SKM-1 treated with dmso at 0.1 percent for 144 hours (cell line): ENCODE measurements around the gene CRACR2A.

Experiments
- DNase-seq: peaks from one replicate; lab custom pipeline; 2025; ENCODE audit not compliant: unreplicated experiment; lab: John Stamatoyannopoulos, UW

Gene CRACR2A

DNA sequence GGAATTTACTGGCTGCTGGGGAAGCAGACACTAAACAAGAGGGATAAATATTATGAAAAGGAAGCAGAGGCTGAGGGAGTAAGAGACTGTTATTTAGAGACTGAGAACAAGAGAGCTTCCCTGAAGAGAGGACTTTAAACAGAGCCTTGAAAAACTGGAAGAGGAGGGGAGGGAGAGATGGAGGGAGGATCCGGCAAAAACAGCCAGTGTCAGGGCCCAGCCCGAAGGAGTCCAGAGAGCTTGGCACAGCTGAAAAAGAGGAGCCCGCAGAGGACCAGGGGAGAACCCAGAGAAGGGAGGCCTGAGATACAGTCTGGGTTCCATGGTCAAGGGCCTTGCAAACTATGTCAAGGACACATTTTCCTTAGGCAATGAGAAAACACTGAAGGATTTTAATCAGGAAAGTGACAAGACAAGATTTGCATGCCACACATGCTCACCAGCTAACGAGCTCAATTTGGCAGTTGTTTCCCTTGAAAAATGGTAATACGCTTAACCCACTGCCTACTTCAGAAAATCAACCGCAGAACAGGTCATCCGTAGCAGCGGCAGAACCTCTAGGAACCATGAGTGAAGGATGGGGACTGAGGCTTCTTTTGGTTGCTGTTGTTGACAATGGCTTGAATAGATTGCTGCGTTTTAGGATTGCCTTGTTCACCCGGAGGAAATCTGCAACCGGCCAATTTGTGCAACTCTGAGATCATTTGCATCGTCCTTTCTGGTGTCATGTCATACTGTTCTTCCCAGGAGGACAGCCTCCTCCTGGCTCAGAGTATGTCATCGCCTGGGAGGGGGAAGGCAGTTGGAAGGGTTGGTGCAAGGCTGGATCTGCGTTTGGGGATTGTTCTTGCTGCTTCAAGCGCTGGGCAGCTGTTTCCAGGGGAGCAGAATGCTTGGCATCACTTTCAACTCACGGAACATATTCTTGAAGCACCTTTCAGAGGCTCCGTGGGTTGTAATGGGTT is 153.7 kb downstream of the CRACR2A start:
- no peak for DNase-seq

DNA sequence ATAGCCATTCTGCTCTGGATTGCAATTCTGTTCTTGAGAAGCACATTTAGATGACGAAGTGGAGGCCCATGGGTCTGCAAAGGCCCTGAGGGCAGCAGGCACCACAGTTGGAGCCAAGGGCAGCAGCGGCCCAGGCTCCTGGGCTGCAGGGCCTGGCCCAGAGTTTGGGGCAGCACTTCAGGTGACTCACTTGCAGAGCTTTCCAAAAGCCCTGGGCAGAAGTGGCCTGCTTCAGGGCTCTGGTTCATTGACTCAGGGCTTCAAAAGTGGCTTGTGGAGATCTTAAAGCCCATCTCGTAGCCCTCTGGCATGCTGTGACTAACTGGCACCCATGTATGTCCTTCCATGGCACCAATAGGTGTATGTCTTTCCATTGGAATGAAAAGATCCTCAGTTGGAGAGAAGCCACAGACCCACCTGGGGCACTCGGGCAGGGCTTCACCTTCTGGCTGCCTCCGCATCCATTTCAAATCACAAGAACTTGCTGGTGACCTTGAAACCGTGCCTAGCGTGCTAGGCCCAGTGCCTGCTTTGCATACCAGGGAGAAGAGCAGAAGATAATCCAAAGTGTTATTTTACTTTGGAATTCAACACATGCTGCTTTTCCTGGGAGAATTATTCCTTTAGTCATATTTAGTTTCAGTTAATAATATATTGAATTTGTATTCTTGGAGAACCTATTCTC is 155.2 kb downstream of the CRACR2A start:
- DNase-seq = no peak

DNA sequence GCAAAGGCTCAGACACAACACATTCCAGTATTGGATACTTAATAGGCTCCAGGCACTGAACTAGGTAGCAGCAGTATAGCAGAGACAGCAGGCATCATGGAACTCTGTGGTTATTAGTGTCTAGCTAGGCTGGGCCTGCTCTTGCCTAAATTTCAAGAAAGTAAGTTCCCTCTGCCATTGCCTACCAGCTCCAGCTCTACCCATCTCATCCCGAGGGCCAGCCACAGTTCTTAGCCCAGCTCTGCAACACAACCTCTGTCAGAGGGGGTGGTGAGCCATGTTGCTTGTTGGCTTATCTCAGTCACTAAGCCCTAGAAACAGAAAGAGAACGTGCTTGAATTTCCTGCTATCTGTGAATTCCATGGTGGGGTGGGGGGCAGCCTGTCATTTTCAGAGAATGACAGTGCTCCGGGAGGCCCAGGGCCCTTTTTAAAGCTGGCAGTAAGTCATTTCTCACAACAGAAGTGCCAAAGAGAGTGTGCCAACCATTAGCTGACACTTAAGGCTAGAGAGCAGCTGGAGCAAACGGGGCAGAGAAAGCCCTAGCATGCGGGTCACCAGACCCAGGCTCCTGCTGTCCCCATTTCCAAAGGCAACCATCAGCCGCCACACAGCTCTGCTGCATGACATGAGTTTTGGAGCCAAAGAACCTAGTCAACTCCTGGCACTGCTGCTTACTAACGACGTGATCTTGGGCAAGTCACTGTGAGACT is 156.1 kb downstream of the CRACR2A start:
- no peak for DNase-seq

DNA sequence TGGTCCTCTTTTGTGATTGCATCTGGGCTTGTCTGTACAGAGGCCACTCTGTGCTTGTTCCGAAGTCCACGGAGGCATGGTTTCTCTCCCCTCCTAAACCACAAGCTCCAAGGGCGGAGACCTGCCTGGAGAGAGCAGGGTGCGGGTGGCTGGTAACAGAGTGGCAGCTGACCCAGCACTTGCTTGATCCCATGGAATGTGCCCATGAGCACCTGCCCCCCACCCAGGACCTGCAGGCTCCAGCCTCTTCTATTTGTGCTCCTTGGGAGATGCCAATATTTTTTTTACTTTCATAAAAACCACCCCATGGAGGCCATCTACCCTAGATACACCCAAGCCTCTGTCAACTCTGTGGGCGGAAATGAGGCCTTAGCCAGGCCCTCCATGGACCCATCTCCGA is 157.2 kb downstream of the CRACR2A start:
- no peak for DNase-seq

DNA sequence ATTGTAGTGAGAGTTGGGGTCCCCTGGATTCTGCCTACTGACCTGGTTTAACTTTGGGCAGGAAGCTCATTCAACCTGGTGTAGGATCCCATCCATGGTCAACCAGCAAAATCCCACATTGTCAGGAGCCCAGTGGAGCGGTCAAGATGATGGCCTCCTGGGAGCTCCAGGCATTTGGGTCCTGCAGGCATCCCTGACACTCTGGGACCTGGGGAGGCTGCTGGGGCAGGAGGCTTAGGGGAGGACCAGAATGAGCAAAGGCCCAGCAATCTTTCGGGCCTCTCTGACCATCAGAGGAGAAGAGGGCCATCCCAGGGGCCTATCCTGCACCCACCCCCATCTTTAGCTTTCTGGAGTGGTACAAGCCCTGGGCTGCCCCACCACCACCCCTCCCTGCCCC is 157.9 kb downstream of the CRACR2A start:
- DNase-seq = no peak

DNA sequence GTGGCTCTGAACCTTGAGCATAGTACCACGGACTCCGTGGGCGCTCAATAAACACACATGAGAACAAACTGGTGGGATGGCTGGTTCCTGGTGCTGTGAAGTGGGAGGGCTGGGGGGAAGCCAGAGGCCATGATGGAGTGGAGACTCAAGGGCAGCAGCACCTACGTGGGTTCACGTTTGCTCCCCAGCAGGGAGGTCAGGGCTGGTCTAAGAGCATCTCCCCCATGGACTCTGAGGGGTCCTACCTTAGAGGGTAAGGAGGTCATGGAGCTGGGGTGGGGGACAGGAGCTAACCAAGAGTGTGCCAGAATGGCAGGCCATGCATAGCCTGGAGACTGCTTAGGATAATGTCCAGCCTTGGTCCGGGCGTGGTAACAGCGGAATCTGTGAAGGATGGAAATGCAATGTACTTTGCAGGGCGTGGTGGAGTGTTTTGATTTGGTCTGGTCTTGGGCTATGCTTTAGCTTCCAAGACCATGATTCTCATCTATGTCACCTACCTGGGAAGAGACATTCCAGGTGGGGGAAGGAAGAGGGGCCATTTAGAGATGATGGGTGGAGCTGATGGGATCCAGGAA is 158.9 kb downstream of the CRACR2A start:
- DNase-seq = no peak

DNA sequence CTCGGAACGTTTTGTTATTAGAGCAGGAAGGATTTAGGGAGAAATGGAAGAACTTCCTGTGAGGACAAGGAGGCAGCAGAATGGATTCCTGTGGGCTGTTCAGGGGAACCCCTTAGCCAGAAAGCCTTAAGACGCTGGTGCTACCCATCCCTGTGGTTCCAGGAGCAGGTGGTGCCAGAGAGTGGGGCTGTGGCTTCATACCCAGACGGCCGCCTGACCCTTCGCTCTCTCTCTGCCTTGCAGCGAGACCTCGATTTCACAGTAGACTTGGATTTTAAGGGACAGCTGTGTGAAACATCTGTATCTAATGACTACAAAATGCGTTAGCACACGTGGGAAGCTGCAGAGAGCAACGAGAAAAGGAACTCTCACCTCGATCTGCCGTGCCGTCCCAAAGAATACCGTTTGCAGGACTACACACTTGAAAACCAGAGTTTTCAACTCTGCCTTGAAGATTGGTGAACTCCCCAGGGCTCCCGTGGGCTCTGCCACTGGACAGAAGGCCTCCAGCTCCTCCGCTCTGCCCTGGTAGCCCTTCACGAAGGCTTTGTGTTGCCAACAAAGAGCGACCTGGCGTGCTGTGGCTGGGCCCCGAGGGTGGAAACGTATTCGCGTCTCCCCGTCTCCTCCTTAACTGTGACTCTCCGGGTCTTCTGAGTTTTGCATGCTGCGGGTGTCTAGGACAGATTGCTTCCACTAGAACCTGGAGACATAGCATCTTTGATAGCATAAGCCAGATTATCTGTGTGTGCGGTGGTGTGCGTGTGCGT is 159.9 kb downstream of the CRACR2A start:
- DNase-seq = no peak

DNA sequence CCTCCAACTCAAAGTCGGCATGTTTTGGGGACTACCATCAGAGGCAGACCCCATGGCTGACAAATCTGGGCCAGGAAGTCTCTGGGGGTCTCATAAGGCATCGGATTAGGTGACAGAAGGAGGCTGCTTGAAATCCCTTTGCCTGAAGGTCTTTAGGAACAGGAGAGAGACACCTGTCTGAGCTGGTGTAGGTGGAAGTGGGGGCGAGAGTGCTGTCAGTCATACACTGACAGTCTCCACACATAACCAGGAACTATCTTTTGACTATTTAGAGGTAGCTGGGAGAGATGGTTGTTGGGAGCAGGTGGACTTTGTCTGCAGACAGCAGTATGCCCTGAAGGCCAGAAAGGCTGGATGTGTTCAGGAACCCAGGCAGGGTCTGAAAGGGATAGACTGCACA is 163.2 kb downstream of the CRACR2A start:
- no peak for DNase-seq

DNA sequence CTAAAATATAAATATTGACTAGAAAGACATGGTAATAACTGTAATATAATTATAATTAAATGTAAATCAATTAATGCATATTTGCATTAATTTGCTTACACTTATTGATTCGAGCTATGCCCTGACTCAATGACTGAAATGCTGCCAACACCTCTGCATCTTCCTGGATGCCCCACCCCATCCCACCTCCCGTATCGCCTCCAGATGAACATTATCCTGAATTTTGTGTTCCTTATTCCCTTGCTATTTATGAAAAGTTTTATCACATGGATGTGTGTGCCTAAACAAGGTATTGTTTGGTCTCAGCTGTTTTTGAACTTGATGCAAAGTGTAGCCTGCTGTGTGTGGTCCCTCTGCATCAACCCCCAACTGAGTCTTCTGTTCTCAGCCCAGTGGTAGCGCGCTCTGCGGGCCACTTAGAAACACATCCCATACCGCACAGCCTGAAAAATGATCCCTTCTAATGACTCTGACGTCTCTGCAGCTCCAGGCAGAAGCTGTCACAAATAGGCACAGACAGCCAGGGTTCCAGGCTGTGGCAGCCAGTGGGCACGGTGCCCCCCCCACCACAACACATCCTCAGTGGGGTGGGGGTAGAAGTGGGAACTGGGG is 165.4 kb downstream of the CRACR2A start:
- no peak for DNase-seq

DNA sequence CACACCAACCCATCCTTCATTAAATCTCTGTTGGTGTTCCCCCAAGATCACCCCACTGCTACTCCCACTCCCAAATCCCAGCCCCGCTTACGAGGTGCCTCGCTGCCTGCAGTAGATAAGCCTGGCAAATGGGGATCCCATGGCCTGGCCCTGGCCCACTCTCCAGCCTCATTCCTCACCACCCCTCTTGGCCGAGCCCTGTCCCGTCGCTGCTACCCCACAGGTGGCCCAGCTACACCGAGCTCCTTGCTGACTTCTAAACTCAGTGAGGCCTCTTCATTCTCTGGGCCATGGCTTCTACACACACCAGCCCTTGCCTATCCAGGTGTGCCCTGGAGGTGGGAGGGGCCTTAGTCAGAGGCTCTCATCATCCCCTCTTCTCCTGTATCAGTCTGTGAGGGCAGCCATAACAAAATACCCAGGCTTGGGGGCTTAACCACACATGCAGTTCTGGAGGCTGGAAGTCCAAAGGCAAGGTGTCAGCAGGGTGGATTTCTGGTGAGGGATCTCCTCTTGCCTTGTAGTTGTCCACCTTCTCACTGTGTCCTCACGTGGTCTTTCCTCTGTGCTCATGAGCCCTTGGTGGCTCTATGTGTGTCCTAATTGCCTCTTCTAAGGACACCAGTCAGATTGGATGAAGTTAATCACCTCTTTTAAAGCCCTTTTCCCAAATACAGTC is 169.1 kb downstream of the CRACR2A start:
- no peak for DNase-seq

DNA sequence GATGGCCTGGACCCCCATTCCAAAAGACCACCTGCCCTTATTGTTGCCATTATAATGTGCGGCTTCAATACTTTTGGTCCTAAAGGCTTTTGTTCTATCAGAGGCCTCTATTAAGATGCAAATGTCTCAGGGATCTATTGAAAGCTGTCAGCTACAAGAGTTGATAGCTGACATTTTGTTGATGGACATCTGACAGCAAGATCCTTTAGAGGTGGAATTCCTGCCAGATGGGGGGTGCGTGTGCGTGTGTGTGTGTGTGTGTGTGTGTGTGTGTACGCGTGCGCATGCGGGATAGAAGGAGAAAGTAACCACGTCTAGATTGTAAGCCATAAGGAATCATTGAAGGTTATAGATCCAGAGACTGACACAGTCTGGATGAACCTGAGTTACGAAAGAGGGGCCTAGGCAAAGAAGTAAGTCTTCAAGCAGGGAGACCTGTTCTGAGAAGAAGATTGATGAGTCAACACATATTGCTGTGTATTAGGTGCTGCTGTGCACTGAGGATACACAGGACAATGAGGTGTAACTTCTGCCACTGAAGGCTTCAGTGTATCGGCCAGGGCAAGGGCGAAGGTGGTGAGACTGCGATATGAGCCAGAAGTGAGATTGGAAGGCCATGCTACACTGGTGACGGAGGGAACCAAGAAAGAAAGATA is 172.7 kb downstream of the CRACR2A start:
- no peak for DNase-seq

DNA sequence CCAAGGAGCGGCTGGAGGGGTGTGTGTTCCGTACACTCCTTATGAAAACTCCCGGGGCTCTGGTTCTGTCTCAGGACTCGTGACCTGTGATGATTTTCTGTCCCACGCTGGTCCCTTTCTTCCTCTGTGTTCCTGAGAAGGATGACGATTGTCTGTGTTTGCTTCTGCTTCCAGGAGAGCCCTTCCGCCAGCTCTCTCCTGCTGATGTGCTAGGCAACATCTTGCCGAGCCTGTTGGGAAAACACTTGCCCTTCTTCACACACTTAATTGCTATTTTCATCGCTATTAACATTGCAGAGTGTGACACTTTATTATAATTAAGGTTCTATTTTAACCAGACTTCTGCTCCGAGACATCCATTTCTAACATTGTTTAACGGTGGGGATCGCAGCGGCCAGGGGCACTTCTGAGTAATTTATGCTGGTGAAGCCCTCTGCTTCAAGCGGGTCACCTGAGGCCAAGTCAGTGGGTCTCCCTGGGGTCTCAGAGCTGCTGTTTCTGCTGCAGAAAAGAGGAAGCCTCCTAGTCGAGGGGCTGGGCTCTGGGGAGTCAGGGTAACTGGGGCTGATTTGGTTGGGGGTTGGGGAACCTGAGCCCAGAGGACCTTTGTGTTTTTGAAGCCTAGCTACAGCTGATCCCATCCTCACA is 173.3 kb downstream of the CRACR2A start:
- no peak for DNase-seq

DNA sequence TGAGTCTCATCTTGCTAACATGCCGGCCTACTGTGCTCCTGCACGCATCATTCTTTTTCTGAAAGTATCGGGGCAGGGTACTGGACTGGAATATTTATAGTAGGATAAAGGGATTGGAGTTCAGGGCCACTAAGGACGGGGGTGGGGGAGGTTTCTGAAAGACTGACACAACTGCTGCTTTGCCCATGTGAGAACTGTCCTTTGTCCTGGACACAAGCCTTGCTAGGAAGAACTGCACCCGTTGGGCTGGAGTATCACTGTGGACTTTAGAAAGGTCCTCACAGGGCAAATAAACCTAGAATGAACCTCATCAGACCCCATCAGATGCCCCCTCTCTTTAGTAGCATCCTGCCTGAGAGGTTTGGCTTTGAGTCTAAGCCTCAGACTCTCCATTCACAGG is 174.4 kb downstream of the CRACR2A start:
- DNase-seq = no peak

DNA sequence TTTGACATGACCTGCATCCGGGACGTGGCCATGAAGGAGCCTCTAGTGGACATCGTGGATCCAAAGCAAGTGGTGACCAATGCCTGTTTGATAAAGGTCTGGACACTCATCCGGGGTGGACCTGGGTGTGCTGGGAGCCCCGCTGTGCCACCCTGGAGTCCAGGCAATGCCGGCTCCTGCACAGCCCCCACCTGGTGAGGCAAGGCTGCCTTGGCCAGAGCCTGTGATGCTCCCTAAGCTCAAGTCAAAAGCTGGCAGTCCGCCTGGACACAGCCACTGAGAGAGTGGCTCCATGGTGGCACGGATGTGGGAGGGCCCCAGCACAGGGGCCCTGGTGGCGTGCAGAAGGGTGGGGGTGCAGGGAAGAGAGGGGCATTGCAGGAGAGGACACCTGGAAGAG is 176.0 kb downstream of the CRACR2A start:
- DNase-seq = no peak

DNA sequence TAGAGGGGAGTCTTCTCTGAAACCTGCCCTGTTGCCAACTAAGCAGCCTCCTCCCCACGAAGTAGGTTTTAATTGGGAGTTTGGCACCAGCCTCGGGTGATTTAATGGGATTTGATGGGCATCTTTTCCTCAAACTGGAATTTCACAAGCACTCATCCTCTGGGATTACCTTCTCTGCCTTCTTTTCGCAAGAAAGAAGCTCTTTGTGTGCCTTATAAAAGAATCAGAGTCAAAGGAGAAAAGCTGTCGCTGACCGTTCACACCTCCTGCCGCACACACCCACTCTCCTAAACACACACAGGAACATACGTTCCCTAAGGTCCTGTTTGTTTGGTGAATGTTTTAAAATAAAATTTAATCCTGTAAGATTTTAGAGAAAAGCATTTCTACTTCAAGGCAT is 177.9 kb downstream of the CRACR2A start:
- DNase-seq = no peak

DNA sequence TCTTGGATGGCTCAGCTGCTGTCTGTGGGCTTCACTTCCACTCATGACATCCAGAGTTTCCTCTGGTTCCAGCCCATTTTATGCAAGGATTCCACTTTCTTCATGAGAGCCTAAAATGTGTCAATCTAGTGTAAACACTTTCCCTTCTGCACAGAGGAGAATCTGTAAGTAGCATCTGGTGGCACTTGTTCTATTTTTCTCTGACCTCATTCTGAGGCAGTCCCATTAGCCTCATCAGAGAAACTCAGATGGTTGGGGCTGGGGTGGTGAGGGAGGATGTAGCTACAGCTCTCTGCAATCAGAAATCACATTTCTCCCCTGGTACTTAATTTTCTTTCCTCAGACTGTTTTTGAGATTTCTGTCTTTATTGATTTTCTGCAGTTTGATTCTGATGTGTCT is 180.3 kb downstream of the CRACR2A start:
- no peak for DNase-seq

DNA sequence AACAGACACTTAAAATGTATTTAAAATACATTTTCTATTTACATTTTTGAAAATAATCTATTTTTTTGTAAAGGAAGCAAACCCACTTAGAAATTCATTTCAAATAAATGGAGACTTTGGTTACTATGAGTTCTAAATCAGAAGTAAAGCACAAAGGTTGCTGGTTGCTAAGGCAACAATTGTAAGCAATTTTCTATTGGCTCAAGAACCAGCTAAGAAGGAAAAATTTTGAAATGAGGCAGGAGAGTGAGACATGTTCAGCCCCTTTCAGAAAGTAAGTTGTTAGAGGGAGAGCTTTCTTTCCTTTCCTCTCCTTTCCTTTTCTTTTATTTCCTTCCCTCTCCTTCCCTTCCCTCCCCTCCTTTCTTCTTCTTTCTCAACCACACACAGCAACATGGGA is 181.2 kb downstream of the CRACR2A start:
- no peak for DNase-seq

DNA sequence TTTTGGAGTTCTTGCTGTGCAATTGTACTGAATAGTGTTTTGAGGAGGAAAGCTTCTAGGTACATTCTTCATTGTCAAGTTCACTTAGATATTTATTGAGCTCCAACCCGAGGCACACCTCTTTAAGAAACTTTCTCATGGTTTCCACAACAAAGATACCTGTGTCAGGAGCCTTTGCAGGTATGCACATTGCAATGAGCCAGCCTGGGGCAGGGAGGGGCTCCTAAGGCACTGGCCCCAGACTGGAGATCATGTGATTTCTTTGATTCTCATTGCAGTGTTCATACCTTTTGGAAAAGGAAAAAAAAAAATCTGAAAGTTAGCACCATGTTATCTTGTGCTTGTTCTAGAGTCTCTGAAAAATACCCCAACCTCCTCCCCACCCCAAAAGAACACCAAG is 181.6 kb downstream of the CRACR2A start:
- no peak for DNase-seq

DNA sequence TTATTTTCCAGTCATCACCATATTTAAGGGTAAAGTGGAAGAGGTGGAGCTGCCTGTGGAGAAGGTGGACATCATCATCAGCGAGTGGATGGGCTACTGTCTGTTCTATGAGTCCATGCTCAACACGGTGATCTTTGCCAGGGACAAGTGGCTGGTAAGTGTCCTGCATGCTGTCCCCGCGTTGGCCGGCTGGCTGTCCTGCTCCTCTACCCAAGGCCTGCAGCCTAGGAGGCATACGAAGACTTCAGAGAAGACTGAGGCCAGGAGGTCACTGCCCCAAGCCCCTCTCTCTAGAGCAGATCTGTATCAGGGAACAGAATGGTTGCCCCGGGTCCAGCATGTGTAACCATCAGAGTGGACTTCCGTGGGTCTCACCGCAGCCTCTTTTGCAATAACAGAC is 184.2 kb downstream of the CRACR2A start:
- no peak for DNase-seq
